ENCODE results near the gene KCNS3.
A peak's percentile ranks its signal among the peaks of the same experiment; 100 is the strongest.

The KCNS3 gene, protein sequence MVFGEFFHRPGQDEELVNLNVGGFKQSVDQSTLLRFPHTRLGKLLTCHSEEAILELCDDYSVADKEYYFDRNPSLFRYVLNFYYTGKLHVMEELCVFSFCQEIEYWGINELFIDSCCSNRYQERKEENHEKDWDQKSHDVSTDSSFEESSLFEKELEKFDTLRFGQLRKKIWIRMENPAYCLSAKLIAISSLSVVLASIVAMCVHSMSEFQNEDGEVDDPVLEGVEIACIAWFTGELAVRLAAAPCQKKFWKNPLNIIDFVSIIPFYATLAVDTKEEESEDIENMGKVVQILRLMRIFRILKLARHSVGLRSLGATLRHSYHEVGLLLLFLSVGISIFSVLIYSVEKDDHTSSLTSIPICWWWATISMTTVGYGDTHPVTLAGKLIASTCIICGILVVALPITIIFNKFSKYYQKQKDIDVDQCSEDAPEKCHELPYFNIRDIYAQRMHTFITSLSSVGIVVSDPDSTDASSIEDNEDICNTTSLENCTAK

GRCh38 chr2:17878281-17879136 lies at the start of gene KCNS3:
KCNS3 (plus strand) TSS chr2:17878667; CDS start chr2:17931009, 52,342 bp downstream.
- Histone ChIP-seq H3K4me2 (ENCODE audit: low read length) (peak within 1 kb of the TSS; percentile 87), H2AFZ (peak within 1 kb of the TSS; percentile 97), H3K9ac (peak within 1 kb of the TSS; percentile 46), H3K9me3 (ENCODE audit: control insufficient read depth, low read length) (no peaks in the 10 kb centered on the region), H3K27me3 (ENCODE audit: control insufficient read depth, insufficient read depth, low read length) (no peaks in the 10 kb centered on the region), H3K4me1 (no peaks in the 10 kb centered on the region), H3K4me3 (ENCODE audit: low read depth, low read length) (peak within 1 kb of the TSS; percentile 58), H3K27ac (peak within 1 kb of the TSS; percentile 67), H3K36me3 (ENCODE audit: control insufficient read depth, insufficient read depth, low read length) (no peaks in the 10 kb centered on the region), H3K79me2 (no peaks in the 10 kb centered on the region)
- TF ChIP-seq CTCF (IDR thresholded peaks at IDR 0.05): no peak

DNA sequence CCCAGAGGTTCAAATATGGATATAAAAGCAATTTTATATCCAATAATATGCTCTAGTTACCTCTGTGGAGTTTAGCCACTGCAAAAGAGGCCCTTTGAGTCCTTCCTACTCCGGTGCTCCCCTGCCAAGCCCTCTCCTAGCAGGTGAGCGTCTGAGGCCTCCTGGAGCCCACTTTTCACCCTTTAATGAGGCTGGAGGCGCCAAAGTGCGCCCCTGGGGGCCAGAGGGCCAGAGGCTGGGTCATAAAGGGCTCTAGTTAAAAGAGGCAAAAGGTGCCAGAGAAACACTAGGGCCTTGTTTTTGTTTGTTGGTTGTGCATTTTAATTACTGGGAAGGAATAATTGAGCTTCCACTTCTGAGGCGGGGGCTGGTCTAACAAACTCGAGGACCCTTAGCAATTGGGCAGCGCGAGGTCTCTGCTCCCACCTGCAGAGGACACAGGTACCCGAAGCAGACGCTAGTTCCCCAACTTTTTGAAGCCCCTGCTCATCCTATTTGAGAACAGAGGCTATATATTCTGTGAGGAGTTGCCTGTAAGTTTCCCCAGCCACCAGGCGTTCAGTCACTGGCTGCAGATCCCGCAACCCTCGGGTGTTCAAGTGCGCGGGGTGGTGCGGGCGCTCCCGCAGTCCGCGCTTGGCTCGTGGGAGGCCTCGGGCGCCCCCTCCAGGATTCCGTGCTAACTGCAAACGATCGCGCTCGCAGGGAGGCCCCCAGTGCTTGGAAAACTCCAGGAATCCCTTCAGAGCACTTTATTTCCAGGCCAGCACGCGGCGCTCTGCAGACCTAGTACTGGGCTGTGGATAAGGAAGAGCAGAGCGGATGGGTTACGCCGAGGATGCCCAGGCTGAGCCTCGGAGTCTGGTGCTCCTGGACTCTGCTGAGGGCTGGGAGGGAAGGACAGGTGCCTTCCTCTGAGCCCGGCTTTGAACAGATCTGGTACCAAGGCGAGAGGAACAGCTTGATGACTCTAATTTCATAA lies 48.1 kb upstream of the KCNS3 start:
- Histone ChIP-seq H3K4me2 (ENCODE audit: low read length) (peak overlapping the region; percentile 55), H3K4me1 (no peaks in the 10 kb centered on the region), H2AFZ (peak overlapping the region; percentile 54), H3K36me3 (ENCODE audit: control insufficient read depth, insufficient read depth, low read length) (no peaks in the 10 kb centered on the region), H3K79me2 (no peaks in the 10 kb centered on the region), H3K9ac (no peak overlapping the region), H3K27me3 (ENCODE audit: control insufficient read depth, insufficient read depth, low read length) (no peaks in the 10 kb centered on the region), H3K4me3 (ENCODE audit: low read depth, low read length) (no peak overlapping the region), H3K9me3 (ENCODE audit: control insufficient read depth, low read length) (no peaks in the 10 kb centered on the region), H3K27ac (no peak overlapping the region)
- peak; percentile 83 for TF ChIP-seq CTCF (IDR thresholded peaks at IDR 0.05)

GRCh38 chr2:17835516-17835915 lies 43.0 kb upstream of the KCNS3 start:
- Histone ChIP-seq H3K4me1 (no peaks in the 10 kb centered on the region), H3K27ac (no peak overlapping the region)
- no peak for TF ChIP-seq CTCF (IDR thresholded peaks at IDR 0.05)

GRCh38 chr2:17839959-17840358 lies 38.5 kb upstream of the KCNS3 start:
- H2AFZ ChIP-seq: no peak overlapping the region
- no peak for TF ChIP-seq CTCF (IDR thresholded peaks at IDR 0.05)
- no peaks in the 10 kb centered on the region for H3K27me3 ChIP-seq (ENCODE audit: control insufficient read depth, insufficient read depth, low read length)
- H3K27ac ChIP-seq: no peak overlapping the region
- H3K36me3 ChIP-seq (ENCODE audit: control insufficient read depth, insufficient read depth, low read length): no peaks in the 10 kb centered on the region
- no peaks in the 10 kb centered on the region for H3K9me3 ChIP-seq (ENCODE audit: control insufficient read depth, low read length)
- no peaks in the 10 kb centered on the region for H3K4me1 ChIP-seq
- H3K9ac ChIP-seq: no peak overlapping the region
- no peak overlapping the region for H3K4me3 ChIP-seq (ENCODE audit: low read depth, low read length)
- H3K79me2 ChIP-seq: no peaks in the 10 kb centered on the region
- H3K4me2 ChIP-seq (ENCODE audit: low read length): no peak overlapping the region

More at GRCh38 chr2:17835516-17835915, 43.0 kb upstream of the KCNS3 start:
- H3K9me3 ChIP-seq (ENCODE audit: control insufficient read depth, low read length): no peaks in the 10 kb centered on the region
- no peaks in the 10 kb centered on the region for H3K36me3 ChIP-seq (ENCODE audit: control insufficient read depth, insufficient read depth, low read length)
- no peak overlapping the region for H2AFZ ChIP-seq
- H3K9ac ChIP-seq: no peak overlapping the region
- H3K4me3 ChIP-seq (ENCODE audit: low read depth, low read length): no peak overlapping the region
- no peak overlapping the region for H3K4me2 ChIP-seq (ENCODE audit: low read length)
- H3K79me2 ChIP-seq: no peaks in the 10 kb centered on the region
- no peaks in the 10 kb centered on the region for H3K27me3 ChIP-seq (ENCODE audit: control insufficient read depth, insufficient read depth, low read length)
